HFFc6 (cell line): ENCODE measurements around the gene FGF7. TPM values are rescaled to one million over a fixed set of nuclear protein-coding genes. Genes with fewer than 3 reads are reported as not detected.

Experiments
- DNase-seq: peaks from one replicate; pipeline ENCODE4 v3.0.0-alpha.2; 2018
- H3K27ac Mint-ChIP-seq: 2 replicates; pipeline ENCODE4 v1.8.0; 2020; ENCODE audit warnings: mild to moderate bottlenecking, mixed read lengths
- H3K27me3 Mint-ChIP-seq: 2 replicates; pipeline ENCODE4 v1.8.0; 2021; ENCODE audit warnings: mild to moderate bottlenecking, moderate library complexity, mixed read lengths; ENCODE audit not compliant: insufficient read depth
- H3K36me3 Mint-ChIP-seq: 2 replicates; pipeline ENCODE4 v1.8.0; 2021; ENCODE audit warnings: low read depth, mixed read lengths
- H3K4me1 Mint-ChIP-seq: 2 replicates; pipeline ENCODE4 v1.8.0; 2020; ENCODE audit warnings: low read depth, mixed read lengths
- H3K4me3 Mint-ChIP-seq: 2 replicates; pipeline ENCODE4 v1.8.0; 2020; ENCODE audit warnings: mild to moderate bottlenecking, moderate library complexity, mixed read lengths
- H3K9me3 Mint-ChIP-seq: 2 replicates; pipeline ENCODE4 v1.8.0; 2020; ENCODE audit warnings: mild to moderate bottlenecking, mixed read lengths
- total RNA-seq, 6 experiments: library from RNA; stranded (reverse); fragmentation: NEBNext Ultra II Directional; extraction: Animal tissue kit (Norgen Biotek cat#: 25700); gene quantifications; 2 replicates in 1 of 6; 3 replicates in 5 of 6; pipeline ENCODE4 v1.2.3, GENCODE V29; 2021
- TF ChIP-seq, protein P1 (sequence below): fragments of 200-600 bp; sonication (generic); IDR thresholded peaks from 2 replicates; pipeline ENCODE4 v1.5.0; 2021; ENCODE audit warnings: antibody characterized with exemption, mild to moderate bottlenecking

The FGF7 gene
- total RNA-seq, 6 experiments from 2014 or later: 12.1 to 59.8 (median 52.2) TPM

DNA sequence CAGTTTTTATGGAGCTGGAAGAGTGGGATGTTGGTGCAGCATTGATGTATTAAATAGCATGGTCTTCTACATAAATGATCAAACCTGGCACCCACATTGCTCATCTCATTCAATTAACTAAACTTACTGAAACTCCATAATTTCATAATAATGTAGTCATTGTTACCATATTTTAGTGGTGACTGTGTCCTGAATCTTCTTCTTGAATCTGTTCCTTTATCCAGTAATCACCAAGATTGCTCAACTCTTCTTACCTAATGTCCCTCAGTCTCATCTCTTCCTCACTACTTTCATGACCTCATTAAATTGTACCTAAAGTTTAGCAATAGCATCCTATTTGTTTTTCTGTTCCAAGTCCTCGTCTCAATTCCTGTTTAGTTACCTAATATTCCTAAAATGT, 69.8 kb downstream of the FGF7 start:
- peak; percentile 61 for DNase-seq
- Mint-ChIP-seq H3K4me3 (peak overlapping the region; percentile 5; the same call in 1 of the 2 replicates), H3K9me3 (no peaks in the 10 kb centered on the region), H3K4me1 (peaks cover 65% of the 10 kb centered on the region), H3K27ac (peak overlapping the region; percentile 12; the same call in 1 of the 2 replicates), H3K36me3 (no peaks in the 10 kb centered on the region), H3K27me3 (no peaks in the 10 kb centered on the region)
- TF ChIP-seq, protein P1, sequence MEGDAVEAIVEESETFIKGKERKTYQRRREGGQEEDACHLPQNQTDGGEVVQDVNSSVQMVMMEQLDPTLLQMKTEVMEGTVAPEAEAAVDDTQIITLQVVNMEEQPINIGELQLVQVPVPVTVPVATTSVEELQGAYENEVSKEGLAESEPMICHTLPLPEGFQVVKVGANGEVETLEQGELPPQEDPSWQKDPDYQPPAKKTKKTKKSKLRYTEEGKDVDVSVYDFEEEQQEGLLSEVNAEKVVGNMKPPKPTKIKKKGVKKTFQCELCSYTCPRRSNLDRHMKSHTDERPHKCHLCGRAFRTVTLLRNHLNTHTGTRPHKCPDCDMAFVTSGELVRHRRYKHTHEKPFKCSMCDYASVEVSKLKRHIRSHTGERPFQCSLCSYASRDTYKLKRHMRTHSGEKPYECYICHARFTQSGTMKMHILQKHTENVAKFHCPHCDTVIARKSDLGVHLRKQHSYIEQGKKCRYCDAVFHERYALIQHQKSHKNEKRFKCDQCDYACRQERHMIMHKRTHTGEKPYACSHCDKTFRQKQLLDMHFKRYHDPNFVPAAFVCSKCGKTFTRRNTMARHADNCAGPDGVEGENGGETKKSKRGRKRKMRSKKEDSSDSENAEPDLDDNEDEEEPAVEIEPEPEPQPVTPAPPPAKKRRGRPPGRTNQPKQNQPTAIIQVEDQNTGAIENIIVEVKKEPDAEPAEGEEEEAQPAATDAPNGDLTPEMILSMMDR: no peak

DNA sequence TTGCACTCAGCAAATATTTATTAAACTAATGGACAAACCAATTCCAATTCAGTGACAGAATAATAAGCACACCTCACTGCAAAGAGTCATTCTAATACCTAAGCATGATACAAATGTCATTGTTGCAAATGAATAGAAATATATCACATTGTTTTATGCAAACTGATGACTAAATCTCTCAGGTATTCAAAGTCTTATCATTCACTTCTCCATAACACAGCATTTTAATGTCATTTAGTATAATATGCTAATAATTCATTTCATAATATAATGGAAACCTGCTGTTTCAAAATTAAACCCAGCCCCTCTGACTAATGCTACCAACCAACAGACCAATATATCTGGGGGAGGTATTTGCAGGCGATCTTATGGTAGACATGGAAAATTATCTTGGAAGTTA, 71.8 kb downstream of the FGF7 start:
- Mint-ChIP-seq H3K27ac (no peak overlapping the region), H3K36me3 (no peaks in the 10 kb centered on the region), H3K4me3 (no peak overlapping the region), H3K27me3 (no peaks in the 10 kb centered on the region), H3K4me1 (peaks cover 65% of the 10 kb centered on the region), H3K9me3 (no peaks in the 10 kb centered on the region)
- DNase-seq: no peak
- TF ChIP-seq, protein P1: no peak

DNA sequence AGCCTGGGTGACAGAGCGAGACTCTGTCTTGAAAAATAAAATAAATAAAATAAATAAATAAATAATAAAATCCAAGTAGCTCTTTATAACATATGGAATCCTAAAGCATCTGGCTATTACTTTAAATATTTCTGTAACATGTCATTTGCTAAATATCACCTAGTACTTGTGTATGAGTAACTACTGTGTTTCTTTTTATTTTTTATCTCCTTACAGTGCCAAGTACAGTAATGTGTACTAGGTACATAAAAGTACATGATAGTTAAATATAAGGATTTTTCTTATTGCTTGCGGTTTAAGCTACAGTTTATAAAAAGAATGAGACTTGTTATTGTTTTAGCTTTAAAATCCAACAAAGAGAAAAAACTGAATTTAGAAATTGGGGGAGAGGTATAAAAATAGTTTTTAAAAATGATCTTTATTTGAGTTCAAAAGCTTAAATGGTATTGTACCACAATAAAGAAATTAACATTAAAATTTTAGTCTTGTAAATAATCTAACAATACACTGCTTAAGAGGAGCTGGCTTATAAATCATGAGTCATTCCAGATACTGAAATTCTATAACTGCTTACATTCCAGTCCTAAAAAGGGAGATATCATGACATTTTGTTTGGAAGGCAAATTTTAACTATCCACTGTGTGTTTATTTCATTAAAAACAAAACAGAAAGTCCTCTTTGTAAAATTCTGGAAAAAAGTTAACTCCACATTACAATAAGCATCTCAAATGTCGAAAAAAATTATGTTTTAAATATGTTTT, 73.1 kb downstream of the FGF7 start:
- TF ChIP-seq, protein P1: no peak
- peak overlapping the region; percentile 63 for H3K4me3 Mint-ChIP-seq
- no peaks in the 10 kb centered on the region for H3K27me3 Mint-ChIP-seq
- peaks cover 6% of the 10 kb centered on the region for H3K36me3 Mint-ChIP-seq
- H3K27ac Mint-ChIP-seq: peak overlapping the region; percentile 56
- DNase-seq: no peak
- peaks cover 61% of the 10 kb centered on the region for H3K4me1 Mint-ChIP-seq
- H3K9me3 Mint-ChIP-seq: peaks cover 5% of the 10 kb centered on the region

DNA sequence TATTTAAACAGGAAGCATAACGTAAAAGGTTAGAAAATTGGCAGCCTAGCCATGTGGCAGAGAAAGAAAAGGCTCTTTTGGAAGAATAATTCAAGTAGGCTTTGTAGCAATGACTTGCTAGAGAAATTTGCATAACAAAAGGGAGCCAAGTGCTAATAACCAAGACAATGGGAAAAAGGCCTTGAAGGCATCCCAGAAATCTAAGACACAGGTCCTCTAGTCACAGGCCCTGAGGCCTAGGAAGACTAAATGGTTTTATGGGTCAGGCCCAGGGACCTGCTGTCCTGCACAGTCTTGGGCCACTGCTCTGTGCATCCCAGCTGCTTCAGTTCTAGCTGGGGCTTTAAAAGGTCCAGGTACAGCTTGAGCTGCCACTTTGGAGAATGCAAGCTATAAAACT, 78.5 kb downstream of the FGF7 start:
- Mint-ChIP-seq H3K4me1 (peaks cover 18% of the 10 kb centered on the region), H3K27me3 (no peaks in the 10 kb centered on the region), H3K36me3 (peaks cover 26% of the 10 kb centered on the region), H3K4me3 (no peak overlapping the region), H3K9me3 (peaks cover 26% of the 10 kb centered on the region), H3K27ac (no peak overlapping the region)
- TF ChIP-seq, protein P1: no peak
- DNase-seq: no peak

DNA sequence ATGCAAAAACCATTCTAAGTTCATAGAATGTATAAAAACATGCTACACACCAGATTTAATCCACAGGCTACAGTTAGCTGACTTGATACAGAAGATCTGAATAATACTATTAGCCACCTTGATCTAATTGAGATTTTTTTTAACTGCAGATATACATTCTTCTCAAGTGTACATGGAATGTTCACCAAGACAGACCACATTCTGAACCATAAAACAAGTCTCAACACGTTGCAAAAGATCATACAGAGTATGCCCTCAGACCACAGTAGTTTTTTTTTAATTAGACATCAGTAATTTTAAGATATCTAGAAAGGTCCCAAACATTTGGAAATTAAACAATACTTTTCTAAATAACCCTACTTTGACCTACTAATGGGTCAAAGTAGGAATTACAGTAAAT, 83.3 kb downstream of the FGF7 start:
- no peak for DNase-seq
- no peak overlapping the region for H3K4me3 Mint-ChIP-seq
- peaks cover 15% of the 10 kb centered on the region for H3K4me1 Mint-ChIP-seq
- H3K27ac Mint-ChIP-seq: no peak overlapping the region
- peaks cover 18% of the 10 kb centered on the region for H3K36me3 Mint-ChIP-seq
- H3K27me3 Mint-ChIP-seq: no peaks in the 10 kb centered on the region
- H3K9me3 Mint-ChIP-seq: peaks cover 19% of the 10 kb centered on the region
- TF ChIP-seq, protein P1: no peak
